Parathyroid adenoma (tissue), 2 donors: Measurements from ENCODE around the gene LRRN4.

ENCODE experiments used
- H2AFZ ChIP-seq: fragments of 300-600 bp; sonication (generic); one replicate; pipeline ENCODE4 v1.7.0; 2017; ENCODE audit warnings: antibody characterized with exemption, mild to moderate bottlenecking
- H3K27ac ChIP-seq: fragments of 300-600 bp; sonication (generic); one replicate; pipeline ENCODE4 v1.7.0; 2017
- H3K27me3 ChIP-seq: fragments of 300-600 bp; sonication (generic); one replicate; pipeline ENCODE4 v1.7.0; 2017; ENCODE audit warnings: low read length; ENCODE audit not compliant: control insufficient read depth, insufficient read depth
- H3K36me3 ChIP-seq: fragments of 300-600 bp; sonication (generic); one replicate; pipeline ENCODE4 v1.7.0; 2017; ENCODE audit warnings: low read length; ENCODE audit not compliant: control insufficient read depth, insufficient read depth
- H3K4me1 ChIP-seq: fragments of 300-600 bp; sonication (generic); one replicate; pipeline ENCODE4 v1.7.0; 2017; ENCODE audit warnings: control low read depth
- H3K4me2 ChIP-seq: fragments of 300-600 bp; sonication (generic); one replicate; pipeline ENCODE4 v1.7.0; 2017; ENCODE audit warnings: low read length
- H3K4me3 ChIP-seq: fragments of 300-600 bp; sonication (generic); one replicate; pipeline ENCODE4 v1.7.0; 2017; ENCODE audit warnings: low read depth, low read length
- H3K79me2 ChIP-seq: fragments of 300-600 bp; sonication (generic); one replicate; pipeline ENCODE4 v1.7.0; 2017; ENCODE audit warnings: control low read depth
- H3K9ac ChIP-seq: fragments of 300-600 bp; sonication (generic); one replicate; pipeline ENCODE4 v1.7.0; 2017; ENCODE audit warnings: mild to moderate bottlenecking
- H3K9me3 ChIP-seq: fragments of 300-600 bp; sonication (generic); one replicate; pipeline ENCODE4 v1.7.0; 2017; ENCODE audit warnings: low read length; ENCODE audit not compliant: control insufficient read depth
- CTCF ChIP-seq: fragments of 300-600 bp; sonication (generic); IDR thresholded peaks from one replicate; pipeline ENCODE4 v1.7.0; 2017; ENCODE audit warnings: antibody characterized with exemption, mild to moderate bottlenecking
- donor health status: primary hyperparathyroidism.

LRRN4 gene

GRCh38 chr20:6017880-6018279 lies 36.0 kb downstream of the LRRN4 start:
- TF ChIP-seq CTCF: no peak
- Histone ChIP-seq H3K9ac (no peak overlapping the region), H3K9me3 (no peaks in the 10 kb centered on the region), H3K4me2 (no peak overlapping the region), H2AFZ (no peak overlapping the region), H3K27ac (no peak overlapping the region), H3K4me1 (no peaks in the 10 kb centered on the region), H3K79me2 (peaks cover 11% of the 10 kb centered on the region), H3K27me3 (no peaks in the 10 kb centered on the region), H3K36me3 (no peaks in the 10 kb centered on the region), H3K4me3 (no peak overlapping the region)

- Histone ChIP-seq H3K4me3 (no peak overlapping the region), H3K4me2 (no peak overlapping the region), H3K4me1 (no peaks in the 10 kb centered on the region), H3K27me3 (no peaks in the 10 kb centered on the region), H2AFZ (no peak overlapping the region), H3K36me3 (no peaks in the 10 kb centered on the region), H3K79me2 (peaks cover 8% of the 10 kb centered on the region), H3K9me3 (no peaks in the 10 kb centered on the region), H3K9ac (no peak overlapping the region), H3K27ac (no peak overlapping the region)
- TF ChIP-seq CTCF: no peak
Measured at GRCh38 chr20:6017467-6017866, 36.4 kb downstream of the LRRN4 start.

- no peak overlapping the region for H3K4me2 ChIP-seq
- H3K27me3 ChIP-seq: no peaks in the 10 kb centered on the region
- H3K27ac ChIP-seq: no peak overlapping the region
- no peaks in the 10 kb centered on the region for H3K36me3 ChIP-seq
- H3K4me3 ChIP-seq: no peak overlapping the region
- H3K9me3 ChIP-seq: no peaks in the 10 kb centered on the region
- H2AFZ ChIP-seq: no peak overlapping the region
- no peaks in the 10 kb centered on the region for H3K79me2 ChIP-seq
- TF ChIP-seq CTCF: no peak
- H3K9ac ChIP-seq: no peak overlapping the region
- no peaks in the 10 kb centered on the region for H3K4me1 ChIP-seq
Measured at GRCh38 chr20:6014957-6015356, 38.9 kb downstream of the LRRN4 start.

GRCh38 chr20:6014017-6014416 lies 39.8 kb downstream of the LRRN4 start:
- H3K79me2 ChIP-seq: no peaks in the 10 kb centered on the region
- H3K27ac ChIP-seq: no peak overlapping the region
- no peaks in the 10 kb centered on the region for H3K36me3 ChIP-seq
- no peak for TF ChIP-seq CTCF
- H2AFZ ChIP-seq: no peak overlapping the region
- H3K4me3 ChIP-seq: no peak overlapping the region
- no peak overlapping the region for H3K4me2 ChIP-seq
- no peak overlapping the region for H3K9ac ChIP-seq
- H3K4me1 ChIP-seq: no peaks in the 10 kb centered on the region
- no peaks in the 10 kb centered on the region for H3K27me3 ChIP-seq
- H3K9me3 ChIP-seq: no peaks in the 10 kb centered on the region

GRCh38 chr20:6012179-6012578 lies 41.7 kb downstream of the LRRN4 start:
- no peak for TF ChIP-seq CTCF
- no peaks in the 10 kb centered on the region for H3K27me3 ChIP-seq
- no peak overlapping the region for H3K9ac ChIP-seq
- H3K79me2 ChIP-seq: no peaks in the 10 kb centered on the region
- no peak overlapping the region for H2AFZ ChIP-seq
- no peaks in the 10 kb centered on the region for H3K4me1 ChIP-seq
- no peaks in the 10 kb centered on the region for H3K36me3 ChIP-seq
- H3K4me3 ChIP-seq: no peak overlapping the region
- no peak overlapping the region for H3K4me2 ChIP-seq
- no peaks in the 10 kb centered on the region for H3K9me3 ChIP-seq
- H3K27ac ChIP-seq: no peak overlapping the region
